Bone marrow (tissue), 2 donors: ENCODE data around the gene RGS21.
"Not testable (repeated sequence)": the region's sequence is repeated elsewhere in the genome, so short reads cannot be mapped to it uniquely, and the experiment has no call there.

ENCODE experiments used
- DNase-seq, 2 donors: peaks; one replicate each; lab custom pipeline; 2025; lab: John Stamatoyannopoulos, UW

RGS21 gene

DNA sequence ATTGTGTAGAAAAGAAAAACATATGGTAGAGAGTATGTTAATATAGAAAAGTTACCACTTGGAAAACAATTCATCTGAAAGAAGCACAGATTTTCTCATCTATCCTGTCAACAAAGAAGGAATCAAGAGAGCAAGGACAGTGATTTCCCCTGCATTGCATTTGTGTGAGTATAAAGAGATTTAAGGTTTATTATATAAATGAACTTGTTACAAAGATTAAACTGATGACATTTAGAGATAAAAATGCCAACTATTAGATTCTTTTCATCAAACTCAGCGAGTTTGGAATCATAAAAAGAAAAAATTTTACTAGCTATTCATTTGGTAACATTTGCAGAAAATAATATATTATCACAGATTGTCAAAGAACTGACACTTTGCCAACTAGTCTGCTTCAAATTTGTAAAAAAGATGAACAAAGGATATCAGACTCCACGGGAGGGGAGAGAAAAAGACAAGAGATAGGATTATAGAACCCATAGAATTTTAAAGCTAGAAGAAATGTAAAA is at the start of gene RGS21:
RGS21 (plus strand) TSS at position 51 of the 509 bp plus-strand sequence. CDS start 26,045 bp downstream, outside the sequence.
- DNase-seq, result no peak

DNA sequence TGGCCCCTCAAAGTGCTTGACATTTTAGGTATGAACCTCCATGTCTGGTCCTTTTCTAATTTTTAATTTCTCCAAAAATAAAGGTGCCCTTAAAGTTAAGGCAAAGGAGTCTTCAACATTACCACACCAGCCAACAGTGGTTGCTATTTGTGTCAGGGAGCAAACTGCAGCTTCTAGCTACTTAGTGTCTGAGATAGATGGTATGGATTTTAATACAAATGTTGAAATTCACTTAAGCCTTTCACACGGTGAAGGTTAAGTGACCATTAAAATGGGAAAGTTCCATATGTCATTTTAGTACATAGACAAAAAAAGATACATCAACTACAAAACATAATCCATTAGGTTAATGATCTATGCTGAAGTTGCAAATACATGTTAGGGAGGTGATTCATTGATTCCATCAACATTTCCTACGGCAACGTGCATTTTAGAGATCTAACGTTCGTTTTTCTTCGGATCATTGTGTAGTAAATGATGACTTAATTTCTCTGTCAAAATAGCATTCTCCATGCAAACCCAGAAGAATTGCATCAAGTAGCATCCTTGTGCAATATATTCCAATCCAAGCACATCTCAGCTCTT is 48.2 kb upstream of the RGS21 start:
- no peak for DNase-seq

DNA sequence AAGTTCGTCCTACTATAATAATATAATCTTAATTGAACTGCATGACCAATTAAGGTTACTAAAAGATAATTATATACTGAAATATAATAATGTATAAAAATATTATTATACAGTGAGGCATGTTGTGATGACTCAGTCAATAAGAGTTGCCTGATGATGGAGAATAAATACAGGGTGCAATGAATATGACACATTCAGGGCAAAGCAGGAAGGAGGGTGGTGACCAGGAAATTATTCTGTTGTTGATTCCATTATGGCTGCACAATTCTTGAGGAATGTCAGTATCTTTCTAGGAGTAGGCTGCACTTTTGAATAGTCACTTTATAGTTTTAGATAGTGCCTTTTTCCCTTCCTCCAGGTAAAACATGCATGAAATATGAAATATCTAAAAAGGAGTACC is 46.4 kb upstream of the RGS21 start:
- no peak for DNase-seq

DNA sequence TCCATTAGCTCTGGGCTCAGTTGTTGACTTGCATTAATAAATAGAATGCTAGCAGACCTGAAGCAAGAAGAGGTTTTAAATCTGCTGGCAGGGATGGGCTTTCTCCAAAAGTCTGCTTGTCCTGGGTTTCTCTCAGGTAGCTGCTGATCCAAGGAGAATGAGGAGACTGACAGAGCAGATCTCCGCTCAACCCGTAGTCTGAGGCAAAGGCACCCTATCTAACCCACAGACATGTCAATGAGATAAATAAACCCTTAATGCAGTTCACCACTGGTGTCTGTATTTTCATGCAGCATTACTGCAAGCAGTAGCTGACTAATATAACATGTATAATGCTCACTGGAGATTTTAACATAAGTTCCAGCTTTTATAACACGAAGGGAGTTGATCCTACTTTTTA is 44.1 kb upstream of the RGS21 start:
- DNase-seq, result no peak

DNA sequence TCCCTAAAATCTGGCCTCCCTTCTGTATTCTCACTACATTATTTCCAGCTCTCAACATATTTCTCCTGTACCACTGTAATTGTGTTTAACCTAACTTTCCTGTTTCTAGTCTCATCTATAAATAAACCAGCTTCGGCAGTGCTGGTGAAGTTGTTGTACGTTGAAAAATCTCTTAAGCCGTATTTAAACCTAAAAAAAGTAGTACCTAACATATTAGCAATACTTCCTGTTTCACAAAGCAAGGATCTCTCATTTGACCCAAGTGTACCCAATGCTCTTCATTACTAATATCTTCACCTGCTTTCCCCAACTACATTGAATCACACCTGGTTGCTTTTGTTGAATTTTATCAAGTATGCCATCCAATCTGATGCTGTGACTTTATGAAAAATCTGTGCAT is 42.2 kb upstream of the RGS21 start:
- no peak for DNase-seq

GRCh38 chr1:192277635-192278034 is 39.2 kb upstream of the RGS21 start:
- DNase-seq, result no peak

DNA sequence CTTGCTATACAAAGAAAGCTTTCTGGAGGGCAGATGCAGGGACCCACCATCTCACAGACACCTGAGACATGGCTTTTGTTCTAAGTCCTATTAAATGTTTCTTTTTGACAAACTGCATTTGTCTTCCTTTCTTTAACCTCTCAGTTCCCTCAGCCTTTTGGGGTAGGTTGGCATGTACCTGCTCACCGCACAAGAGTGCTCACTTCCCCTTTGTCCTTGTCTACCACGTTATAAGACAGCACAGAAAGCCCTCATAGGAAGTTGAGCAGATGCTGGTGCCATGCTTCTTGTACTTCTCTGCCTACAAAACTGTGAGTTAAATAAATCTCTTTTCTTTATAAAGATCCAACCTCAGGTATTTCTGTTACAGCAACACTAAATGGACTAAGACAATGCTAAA is 31.9 kb upstream of the RGS21 start:
- DNase-seq, result no peak

DNA sequence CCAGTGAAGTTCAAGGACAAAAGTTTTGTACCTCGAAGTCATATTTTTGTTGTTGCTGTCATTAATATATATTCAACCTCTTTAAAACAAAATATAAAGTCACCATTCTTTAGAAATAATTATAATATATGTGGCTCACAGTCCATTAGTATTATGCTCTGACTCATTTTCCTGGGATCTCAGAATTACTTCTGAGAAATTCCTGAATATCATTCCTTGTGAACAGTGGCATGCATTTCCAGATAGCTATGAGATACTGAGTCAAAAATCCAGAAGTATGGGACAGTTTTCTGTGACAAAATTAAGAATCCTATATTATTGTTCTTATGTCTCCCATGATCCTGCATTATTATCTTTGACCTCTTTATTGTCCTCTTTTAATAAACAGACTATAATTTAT is 13.8 kb upstream of the RGS21 start:
- DNase-seq, result no peak

DNA sequence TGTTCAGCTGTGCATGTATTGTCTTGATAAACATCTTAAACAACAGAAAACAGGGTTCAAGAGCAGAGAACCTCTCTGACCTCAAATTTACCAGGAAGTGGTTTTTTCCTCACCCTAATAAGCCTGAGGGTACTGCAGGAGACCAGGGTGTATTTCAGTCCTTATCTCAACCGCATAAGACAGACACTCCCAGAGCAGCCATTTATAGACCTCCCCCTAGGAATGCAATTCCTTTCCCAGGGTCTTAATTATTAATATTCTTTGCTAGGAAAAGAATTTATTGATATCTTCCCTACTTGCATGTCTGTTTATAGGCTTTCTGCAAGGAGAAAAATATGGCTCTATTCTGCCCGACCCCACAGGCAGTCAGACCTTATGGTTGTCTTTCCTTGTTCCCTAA is 8.5 kb upstream of the RGS21 start:
- DNase-seq, result not testable (repeated sequence)

DNA sequence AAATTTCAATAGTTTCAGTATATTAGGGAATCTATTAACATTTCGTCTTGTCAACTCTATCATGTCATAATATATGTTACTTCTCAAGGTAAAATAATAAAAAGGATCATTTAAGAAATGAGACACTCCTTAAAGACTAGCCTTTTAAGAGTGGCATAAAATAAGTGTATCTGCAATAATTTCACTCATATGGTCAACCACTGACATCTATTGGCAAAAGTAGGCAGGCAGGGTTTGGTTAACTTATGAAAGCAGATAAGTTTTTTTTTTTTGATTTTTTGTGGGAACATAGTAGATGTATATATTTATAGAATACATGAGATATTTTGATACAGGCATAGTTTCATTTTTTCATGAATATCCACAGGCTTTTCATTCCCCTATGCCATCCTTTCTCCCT is 5.5 kb upstream of the RGS21 start:
- DNase-seq, result peak in 1 of 2 donors; percentile 26

DNA sequence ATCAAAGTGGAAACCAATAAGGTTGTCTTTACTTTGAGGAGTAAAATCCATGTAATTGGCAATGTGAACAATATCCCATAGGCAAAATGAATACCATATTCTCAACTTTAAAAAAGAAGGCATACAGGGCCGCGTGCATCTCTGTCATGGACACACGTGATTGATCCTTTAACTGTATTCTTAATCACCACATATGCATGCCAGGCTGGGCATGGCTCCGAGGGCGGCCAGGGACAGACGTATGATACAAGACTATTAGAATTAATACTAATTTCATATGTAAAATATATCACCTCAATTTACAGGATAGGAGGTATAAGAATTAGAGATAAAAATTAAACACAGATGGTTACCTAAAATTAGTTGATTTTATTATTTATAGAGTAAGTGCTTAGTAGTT is 11.2 kb downstream of the RGS21 start:
- DNase-seq, result no peak

DNA sequence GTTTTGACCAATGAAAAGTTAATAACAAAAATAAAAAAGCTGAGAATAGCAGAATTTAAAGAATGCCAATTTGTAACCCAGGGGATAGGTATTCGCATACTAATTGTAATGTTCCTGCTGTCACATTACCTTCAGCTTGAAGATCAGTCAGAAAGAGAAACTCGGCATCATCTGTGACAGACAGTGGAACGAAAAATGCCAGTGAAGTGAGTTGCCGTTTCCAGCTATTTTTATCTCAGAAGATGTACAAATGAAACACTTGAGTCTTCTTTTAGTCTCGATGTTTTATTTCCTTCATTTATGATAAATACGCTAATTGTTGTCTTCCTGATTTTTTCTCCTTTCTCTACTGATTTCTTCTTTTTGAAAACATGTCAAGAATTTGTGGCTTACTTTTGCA is 26.1 kb downstream of the RGS21 start:
- no peak for DNase-seq

DNA sequence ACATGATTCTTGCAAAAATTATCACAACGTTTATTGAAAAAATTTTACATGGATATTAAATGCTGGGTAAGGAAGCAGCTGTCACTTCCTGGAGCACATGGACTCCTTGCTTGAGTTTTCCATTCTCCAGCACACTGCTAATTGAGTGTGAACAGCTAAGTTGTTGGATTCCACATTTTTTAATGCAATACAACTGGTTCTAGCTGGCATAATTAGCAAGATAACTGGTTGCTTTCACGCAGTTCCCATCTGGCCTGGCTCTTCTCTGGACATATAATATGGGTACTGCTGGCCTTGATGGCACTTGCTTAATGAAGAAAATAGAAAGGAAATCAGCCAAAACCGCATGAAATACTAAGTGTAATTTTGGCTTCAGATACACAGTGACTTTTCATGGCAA is 26.6 kb downstream of the RGS21 start:
- DNase-seq, result no peak

DNA sequence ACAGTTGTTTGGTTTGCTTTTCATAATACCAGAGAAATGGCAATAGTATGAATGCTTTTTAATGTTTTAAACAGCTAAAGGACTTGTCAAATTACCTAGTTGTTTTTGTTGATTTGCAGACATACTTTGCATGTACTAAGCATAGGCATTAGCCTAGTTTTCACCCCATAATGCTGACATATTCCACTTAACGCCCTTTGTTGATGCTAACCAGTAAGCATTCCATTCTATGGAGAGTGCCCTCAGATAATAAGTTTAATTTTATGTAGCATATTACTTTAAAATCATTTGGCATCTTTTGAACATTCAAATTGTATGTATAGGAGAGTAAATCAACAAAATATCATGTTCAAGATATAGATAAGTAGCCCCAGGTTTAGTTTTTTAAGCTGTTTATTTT is 32.5 kb downstream of the RGS21 start:
- no peak for DNase-seq

DNA sequence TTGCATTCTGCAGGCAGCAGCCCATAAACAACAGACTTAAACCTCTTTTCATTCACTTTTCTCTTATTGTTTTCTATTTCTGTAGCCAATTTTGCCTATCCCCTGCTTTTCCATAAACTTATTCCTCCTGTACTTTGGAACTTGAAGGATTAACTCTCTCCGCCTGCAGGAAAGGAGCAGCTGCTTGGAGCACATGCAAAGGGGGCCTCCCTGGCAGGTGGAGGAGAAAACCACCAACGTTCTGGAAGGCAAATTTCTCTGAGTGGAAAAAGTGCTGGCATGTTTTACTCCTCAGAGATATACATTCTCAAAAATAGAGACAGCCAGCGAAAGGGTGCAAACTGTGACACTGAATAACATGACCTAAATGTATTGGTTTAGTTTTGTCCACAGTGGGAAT is 33.6 kb downstream of the RGS21 start:
- no peak for DNase-seq

GRCh38 chr1:192351550-192351949 is 34.8 kb downstream of the RGS21 start:
- DNase-seq, result no peak

DNA sequence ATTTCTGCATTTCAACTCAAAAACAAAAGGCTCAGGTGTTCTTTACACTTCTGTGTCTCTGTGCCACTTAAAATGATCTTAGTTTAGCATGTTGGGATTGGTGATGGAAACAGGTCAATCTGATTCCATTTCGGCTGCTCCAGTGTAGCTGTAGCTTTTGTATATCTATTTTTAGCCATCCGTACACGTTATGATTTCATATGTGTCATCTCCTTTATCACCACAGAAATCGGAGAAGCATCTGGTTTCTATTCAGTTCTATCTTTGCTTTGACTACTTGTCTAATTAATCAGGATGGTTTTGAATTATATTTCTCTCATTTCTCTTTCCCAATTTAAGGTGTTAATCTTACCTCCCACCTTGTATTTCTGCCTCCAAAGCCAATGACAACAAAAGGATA is 41.1 kb downstream of the RGS21 start:
- no peak for DNase-seq

DNA sequence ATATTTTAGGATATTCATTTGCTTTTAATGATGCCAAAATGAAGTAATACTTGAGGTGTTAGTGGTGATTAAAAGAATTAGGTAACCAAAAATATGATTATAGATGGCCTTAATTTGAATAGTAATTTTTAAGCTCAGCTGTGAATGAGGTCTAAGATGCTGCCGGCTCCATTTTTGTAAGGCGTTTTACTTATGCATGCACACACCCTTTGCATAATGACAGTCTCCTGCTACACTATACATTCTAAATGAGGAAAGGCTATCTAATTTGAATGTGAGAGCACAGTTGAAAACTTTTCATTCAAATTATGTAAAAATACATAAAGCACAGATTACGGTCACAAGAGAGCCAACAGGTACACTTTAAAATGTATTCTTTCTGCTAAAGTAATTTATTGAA is 41.6 kb downstream of the RGS21 start:
- DNase-seq, result no peak

DNA sequence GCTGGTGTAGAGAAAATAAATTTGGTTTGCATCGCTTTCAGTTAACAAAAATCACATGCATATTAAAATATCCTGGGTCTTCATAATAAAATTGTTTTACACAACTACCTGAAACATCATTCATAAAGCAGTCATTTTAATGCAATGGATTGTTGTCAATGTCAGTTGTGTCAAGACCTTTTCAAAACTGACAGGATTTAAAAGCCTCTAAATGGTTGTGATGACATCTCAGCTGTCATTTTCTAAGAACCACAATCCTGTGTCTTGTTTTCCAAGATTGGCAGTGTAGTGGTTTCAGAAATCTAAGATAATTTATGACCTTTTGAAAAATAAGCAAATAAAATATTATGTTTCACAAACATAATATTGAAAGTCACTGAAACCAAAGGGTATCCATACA is 42.0 kb downstream of the RGS21 start:
- DNase-seq, result no peak

- no peak for DNase-seq
Measured at GRCh38 chr1:192363177-192363576, 46.4 kb downstream of the RGS21 start.

GRCh38 chr1:192367436-192367835 is 50.6 kb downstream of the RGS21 start:
- DNase-seq, result no peak

DNA sequence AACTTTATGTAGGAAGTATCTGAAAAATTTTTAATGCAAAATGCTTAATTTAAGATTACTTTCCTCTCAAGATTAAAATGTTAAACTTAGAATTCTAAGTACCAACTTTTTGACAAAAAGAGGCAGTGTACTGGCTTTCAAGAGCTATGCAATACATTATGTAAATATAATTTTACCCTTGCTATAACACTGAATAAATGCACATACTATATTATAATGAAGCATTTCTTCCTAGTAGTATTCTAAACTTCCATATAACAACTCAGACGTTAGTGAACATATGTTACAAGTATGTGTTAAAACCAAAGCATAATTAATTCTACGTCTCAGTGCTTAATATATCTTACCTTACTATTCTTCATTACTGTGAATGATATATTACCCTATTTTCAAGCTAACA is 58.5 kb downstream of the RGS21 start:
- no peak for DNase-seq

- no peak for DNase-seq
Measured at GRCh38 chr1:192376374-192376773, 59.6 kb downstream of the RGS21 start.

DNA sequence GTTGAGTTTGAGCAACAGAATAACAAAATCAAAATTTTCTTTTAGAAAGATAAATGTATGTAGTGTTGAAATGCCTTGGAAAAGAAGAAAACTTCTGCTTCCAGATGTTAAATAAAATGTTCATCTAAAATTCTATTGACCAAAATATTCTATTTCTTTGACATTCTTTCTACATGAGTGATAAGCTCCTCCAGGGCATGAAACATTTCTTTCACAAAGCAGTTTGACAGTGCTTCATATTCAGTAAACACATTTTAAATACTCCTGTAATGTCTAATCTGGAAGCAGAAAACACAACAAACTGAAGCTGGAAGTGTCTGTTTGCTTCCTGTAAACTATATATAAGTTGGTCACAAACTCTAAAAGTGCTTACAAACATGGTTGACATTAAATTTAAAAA is 61.5 kb downstream of the RGS21 start:
- DNase-seq, result no peak

GRCh38 chr1:192378878-192379277 is 62.1 kb downstream of the RGS21 start:
- no peak for DNase-seq
